ENCODE results near the gene ADD1.

GRCh38 chr4:2827071-2827873, 16.4 kb upstream of the ADD1 start:
- no peak for TF ChIP-seq EZH2 (IDR thresholded peaks at IDR 0.05; ENCODE audit: borderline replicate concordance, low read length)
- TF ChIP-seq, protein P1, sequence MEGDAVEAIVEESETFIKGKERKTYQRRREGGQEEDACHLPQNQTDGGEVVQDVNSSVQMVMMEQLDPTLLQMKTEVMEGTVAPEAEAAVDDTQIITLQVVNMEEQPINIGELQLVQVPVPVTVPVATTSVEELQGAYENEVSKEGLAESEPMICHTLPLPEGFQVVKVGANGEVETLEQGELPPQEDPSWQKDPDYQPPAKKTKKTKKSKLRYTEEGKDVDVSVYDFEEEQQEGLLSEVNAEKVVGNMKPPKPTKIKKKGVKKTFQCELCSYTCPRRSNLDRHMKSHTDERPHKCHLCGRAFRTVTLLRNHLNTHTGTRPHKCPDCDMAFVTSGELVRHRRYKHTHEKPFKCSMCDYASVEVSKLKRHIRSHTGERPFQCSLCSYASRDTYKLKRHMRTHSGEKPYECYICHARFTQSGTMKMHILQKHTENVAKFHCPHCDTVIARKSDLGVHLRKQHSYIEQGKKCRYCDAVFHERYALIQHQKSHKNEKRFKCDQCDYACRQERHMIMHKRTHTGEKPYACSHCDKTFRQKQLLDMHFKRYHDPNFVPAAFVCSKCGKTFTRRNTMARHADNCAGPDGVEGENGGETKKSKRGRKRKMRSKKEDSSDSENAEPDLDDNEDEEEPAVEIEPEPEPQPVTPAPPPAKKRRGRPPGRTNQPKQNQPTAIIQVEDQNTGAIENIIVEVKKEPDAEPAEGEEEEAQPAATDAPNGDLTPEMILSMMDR (conservative IDR thresholded peaks at IDR 0.05 in 1 of 2, IDR thresholded peaks at IDR 0.05 in 1 of 2; ENCODE audit: extremely low read depth in 1 of 2, insufficient read depth in 1 of 2, low read depth in 1 of 2, low read length in 2 of 2) = no peak

All from mammary epithelial cell (primary cell).